Fibroblast of lung (primary cell): ENCODE measurements around the gene KCNC3.

ENCODE experiments used
- CTCF ChIP-seq, 2 donors: IDR thresholded peaks in 1 of 2; conservative IDR thresholded peaks in 1 of 2; 1 replicate in 1 of 2; 2 replicates in 1 of 2; pipeline ENCODE4 v1.5.1; 2011 to 2012; ENCODE audit warnings: low read length in 2 of 2, control low read depth in 1 of 2, inconsistent platforms in 1 of 2, low read depth in 1 of 2, mild to moderate bottlenecking in 1 of 2
- EZH2 ChIP-seq: IDR thresholded peaks from 2 replicates; pipeline ENCODE4 v1.5.1; 2012; ENCODE audit warnings: low read length, control low read depth, mild to moderate bottlenecking; ENCODE audit errors: missing control alignments

DNA sequence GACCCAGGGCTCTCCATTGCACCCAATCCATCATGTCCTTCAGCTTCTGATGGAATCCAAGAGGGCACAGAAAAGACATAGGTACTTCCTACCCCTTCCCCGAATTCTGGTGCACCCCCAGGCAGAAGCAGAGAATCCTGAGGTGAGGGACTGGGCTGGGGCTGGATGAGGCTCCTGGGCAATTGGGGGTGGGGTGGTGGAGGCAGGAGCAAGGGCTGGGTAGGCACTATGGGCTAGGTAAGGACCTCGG, 2.7 kb upstream of the KCNC3 start:
- TF ChIP-seq CTCF (conservative IDR thresholded peaks at IDR 0.05 in 1 of 2, IDR thresholded peaks at IDR 0.05 in 1 of 2; ENCODE audit: low read depth in 1 of 2, low read length in 2 of 2), result no peak
- no peak for TF ChIP-seq EZH2
